Right cardiac atrium (tissue), 5 donors: Measurements from ENCODE around the gene LY6G5C. TPM values are rescaled to one million over a fixed set of nuclear protein-coding genes. Genes with fewer than 3 reads are reported as not detected.
A peak's percentile ranks its signal among the peaks of the same experiment; 100 is the strongest.

Experiments
- ATAC-seq, 2 donors: fragments of 200-7000 bp; cut with Tn5 transposase; one replicate each; pipeline versions ENCODE4 v1.8.0 to v1.9.1; 2020; ENCODE audit warnings: moderate library complexity in 2 of 2, mild to moderate bottlenecking in 1 of 2
- DNase-seq, 3 donors: peaks; one replicate each; pipeline ENCODE4 v3.0.0-alpha.2; 2020
- H3K27ac ChIP-seq: one replicate; pipeline ENCODE4 v1.5.1; 2013; ENCODE audit warnings: mild to moderate bottlenecking, low read length, control low read depth, moderate library complexity
- H3K27me3 ChIP-seq: one replicate; pipeline ENCODE4 v1.6.1; 2013; ENCODE audit not compliant: control insufficient read depth, insufficient read depth
- H3K4me1 ChIP-seq: one replicate; pipeline ENCODE4 v1.6.1; 2013; ENCODE audit warnings: low read length; ENCODE audit not compliant: control insufficient read depth, insufficient read depth
- H3K4me3 ChIP-seq: one replicate; pipeline ENCODE4 v1.5.1; 2013; ENCODE audit warnings: low read length, control low read depth
- H3K9me3 ChIP-seq: one replicate; pipeline ENCODE4 v1.6.1; 2013; ENCODE audit warnings: low read length; ENCODE audit not compliant: control insufficient read depth
- WGBS: extraction: QIAGEN DNeasy Blood & Tissue Kit; methylation state at CpG from one replicate; pipeline ENCODE4 v1.1.7; 2013; 5-methylcytosine and 5-hydroxymethylcytosine counted together
- intact Hi-C, 4 donors: fragments of 100-400 bp; cut with DNase I; formaldehyde crosslinking; loops; one replicate each; pipeline versions ENCODE4 v1.11.0 to v1.14.0; 2022 to 2023
- polyA plus RNA-seq: library from polyadenylated mRNA; stranded (reverse); fragments of 200-250 nt; gene quantifications from one replicate; pipeline ENCODE4 v1.2.3, GENCODE V29; 2013
- total RNA-seq, 4 donors: library from RNA; stranded (reverse); fragmentation: NEBNext Ultra II Directional; extraction: Animal tissue kit (Norgen Biotek cat#: 25700); gene quantifications; one replicate each; pipeline ENCODE4 v1.2.1, GENCODE V29; 2021
- donor health status: healthy with polysubstance abuse.
- donor health status: DM: no; HTN: yes; CAD: no.
- donor health status: DM: no; HTN: no; CAD: no.
- donor health status: DM: no; HTN: yes; CAD: no; lungs with severe emphysema.
- donor health status: DM: yes; HTN: yes; CAD: no.

The LY6G5C gene
- total and polyA plus RNA-seq, 5 donors: 2.1 to 5.0 (median 2.4) TPM

DNA sequence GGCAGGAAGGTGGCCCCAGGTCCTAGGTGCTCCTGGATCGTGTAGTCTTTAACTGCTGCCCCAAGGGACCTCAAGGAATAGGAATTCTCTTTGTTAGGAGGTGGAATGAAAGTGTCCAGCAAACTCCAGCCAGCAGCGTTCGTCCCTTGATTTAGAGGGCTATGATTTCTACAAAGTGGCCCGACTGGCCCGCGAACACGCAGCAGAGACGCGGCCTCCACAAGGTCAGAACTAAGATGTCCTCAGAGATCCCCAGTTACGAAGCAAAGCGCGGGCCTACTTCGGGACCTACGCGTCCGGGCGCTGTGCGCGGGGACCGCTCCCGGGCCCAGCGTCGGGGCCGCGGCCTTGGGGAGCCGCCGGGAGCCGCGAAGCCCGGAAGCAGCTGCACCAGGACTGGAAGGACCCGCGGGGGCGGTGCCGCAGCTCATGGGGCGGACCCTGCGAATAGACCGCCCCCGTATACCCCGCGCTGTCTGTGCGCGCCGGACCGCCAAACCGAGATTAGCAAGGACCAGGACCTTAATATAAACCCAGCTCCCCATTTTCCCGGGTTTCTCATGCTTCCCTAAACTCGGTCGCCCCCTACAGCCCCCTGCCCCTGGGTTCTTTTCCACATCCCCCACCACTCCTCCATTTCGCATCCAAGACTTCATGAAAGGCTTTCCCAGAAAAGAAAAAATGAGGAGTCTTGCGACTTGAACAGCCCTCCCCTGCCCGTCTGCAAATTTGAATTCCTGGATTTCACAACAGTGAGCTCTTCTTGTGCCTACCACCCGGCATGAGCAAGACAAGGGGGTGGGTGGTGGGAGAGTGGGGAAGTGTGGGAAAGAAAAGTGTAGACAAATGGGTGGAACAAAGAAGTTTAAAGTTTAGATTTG, 20.2 kb downstream of the LY6G5C start, which contains the start of gene C6orf47:
Gene C6orf47, minus strand, starts transcription at position 398 of the 881 bp plus-strand sequence. CDS start 831 bp downstream, outside the sequence.
- Histone ChIP-seq H3K9me3 (no peaks in the 10 kb centered on the region), H3K4me3 (peak within 1 kb of the TSS; percentile 90), H3K27me3 (no peaks in the 10 kb centered on the region), H3K4me1 (peaks cover 14% of the 10 kb centered on the region), H3K27ac (peak within 1 kb of the TSS; percentile 90)
- DNase-seq (peak; percentile 91 to 96 (median 95)), ATAC-seq (peak; percentile 83 to 88)
- under 1% methylated on average over 52 of the region's 52 CpGs for WGBS
- intact Hi-C loops: loop anchor here in 1 of 4 donors (5.0 to 10.0 kb wide), 2 partner anchors 113 to 1314 kb away; partner anchors contain the start of genes ATP6V1G2 and NFKBIL1

DNA sequence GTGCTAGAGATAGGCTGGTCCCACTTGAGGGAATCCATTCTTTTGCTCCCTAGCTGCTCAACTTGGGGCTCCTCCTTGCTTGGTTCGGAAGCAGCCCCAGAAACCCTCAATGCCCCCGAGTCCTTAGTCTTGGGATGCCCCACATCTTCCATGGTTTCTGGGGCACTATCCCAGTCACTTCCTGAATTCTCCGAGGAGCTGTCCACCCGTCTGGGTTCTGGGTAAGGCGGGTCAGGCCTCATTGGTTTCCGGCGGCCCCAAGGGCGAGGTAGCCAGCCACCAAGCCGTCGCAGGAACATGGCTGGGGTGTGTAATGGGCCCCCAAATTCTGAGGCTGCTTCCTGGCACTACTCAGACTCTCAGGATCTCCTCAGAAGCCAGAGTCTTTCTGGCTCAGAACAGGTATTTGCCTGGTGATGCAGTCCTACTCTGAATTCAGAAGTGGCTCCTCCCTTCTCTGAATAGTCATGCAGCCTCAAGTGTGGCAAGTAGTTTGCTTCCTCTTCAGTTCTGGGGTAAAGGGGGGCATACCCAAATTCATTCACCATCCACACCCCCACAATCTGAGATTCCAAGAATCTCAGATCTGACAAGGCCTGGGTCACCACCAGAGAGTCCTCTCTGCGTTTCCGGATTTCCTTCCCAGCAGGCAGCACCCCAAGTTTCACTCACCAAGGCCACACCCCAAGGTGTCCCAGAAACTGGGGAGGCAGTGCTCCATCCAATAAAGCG, 21.1 kb downstream of the LY6G5C start:
- Histone ChIP-seq H3K27ac (peak overlapping the region; percentile 90), H3K4me3 (peak overlapping the region; percentile 90), H3K9me3 (no peaks in the 10 kb centered on the region), H3K4me1 (peaks cover 14% of the 10 kb centered on the region), H3K27me3 (no peaks in the 10 kb centered on the region)
- WGBS: 19% methylated on average over 13 of the region's 13 CpGs
- ATAC-seq (peak in 1 of 2 donors; percentile 4), DNase-seq (no peak)
- intact Hi-C loops: loop anchor here in 1 of 4 donors (5.0 to 10.0 kb wide), 2 partner anchors 113 to 1315 kb away; partner anchors contain the start of genes ATP6V1G2 and NFKBIL1

DNA sequence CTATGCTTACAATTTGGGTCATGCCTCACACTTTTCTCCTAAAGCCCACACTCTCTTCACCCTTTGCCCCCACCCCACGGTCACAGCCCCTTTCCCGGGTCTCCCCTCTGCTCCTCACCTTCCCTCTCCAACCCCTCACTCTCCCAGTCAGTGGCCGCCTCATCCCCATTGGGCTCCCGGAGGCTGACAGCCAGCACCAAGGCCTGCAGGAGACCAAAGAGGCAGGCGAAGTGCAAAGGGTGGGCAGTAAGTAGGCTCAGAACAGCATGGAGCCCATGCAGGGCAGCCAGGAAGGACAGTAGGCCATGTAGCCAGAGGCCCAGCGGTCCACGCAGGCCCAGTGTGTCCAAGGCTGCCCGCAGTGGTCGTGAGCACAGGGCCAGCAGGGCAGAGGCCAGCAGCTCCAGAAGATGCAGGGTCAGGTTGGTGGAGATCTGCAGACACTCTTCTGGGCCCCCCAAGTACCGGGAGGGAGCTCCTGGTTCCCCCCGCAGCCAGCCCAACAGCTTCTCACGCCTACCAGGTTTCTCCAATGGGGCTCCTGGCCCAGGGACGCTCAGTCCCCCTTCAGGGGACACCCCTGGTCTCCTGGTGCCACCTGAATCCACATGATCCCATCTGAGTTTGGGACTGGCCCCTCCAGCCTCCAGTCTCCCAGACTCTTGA, 21.8 kb downstream of the LY6G5C start:
- intact Hi-C loops: no loop called here
- Histone ChIP-seq H3K9me3 (no peaks in the 10 kb centered on the region), H3K4me1 (peaks cover 14% of the 10 kb centered on the region), H3K27ac (no peak overlapping the region), H3K27me3 (no peaks in the 10 kb centered on the region), H3K4me3 (peak overlapping the region; percentile 90)
- ATAC-seq (no peak), DNase-seq (no peak)
- WGBS: 84% methylated on average over 13 of the region's 13 CpGs

DNA sequence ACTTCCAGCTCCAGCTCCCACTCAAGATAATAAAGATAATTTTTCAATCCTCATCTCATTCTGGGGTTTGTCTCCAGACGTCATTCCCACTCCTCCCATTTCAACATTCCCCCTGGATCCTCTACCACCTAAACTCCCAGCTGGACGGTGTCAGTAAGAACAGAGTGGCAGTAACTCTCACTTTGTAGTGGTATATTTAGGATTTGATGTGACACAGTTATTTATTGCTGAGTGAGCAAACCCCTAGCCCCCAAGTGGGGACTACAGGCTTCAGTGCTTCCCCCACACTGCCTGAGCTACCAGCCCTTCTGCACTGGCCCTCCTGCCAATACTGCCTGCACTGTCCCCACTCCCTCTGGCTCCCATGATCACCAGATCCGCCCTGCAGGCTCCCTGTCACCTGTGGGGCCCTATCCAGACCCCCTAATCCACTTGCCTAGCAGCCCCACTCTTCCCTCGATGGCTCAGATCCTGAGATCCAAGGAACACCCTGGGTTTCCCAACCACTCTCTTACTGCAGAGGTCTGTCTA, 22.6 kb downstream of the LY6G5C start:
- intact Hi-C loops: no loop called here
- Histone ChIP-seq H3K4me3 (no peak overlapping the region), H3K27me3 (no peaks in the 10 kb centered on the region), H3K9me3 (no peaks in the 10 kb centered on the region), H3K27ac (no peak overlapping the region), H3K4me1 (peaks cover 14% of the 10 kb centered on the region)
- DNase-seq (no peak), ATAC-seq (no peak)
- 77% methylated on average over 4 of the region's 4 CpGs for WGBS

DNA sequence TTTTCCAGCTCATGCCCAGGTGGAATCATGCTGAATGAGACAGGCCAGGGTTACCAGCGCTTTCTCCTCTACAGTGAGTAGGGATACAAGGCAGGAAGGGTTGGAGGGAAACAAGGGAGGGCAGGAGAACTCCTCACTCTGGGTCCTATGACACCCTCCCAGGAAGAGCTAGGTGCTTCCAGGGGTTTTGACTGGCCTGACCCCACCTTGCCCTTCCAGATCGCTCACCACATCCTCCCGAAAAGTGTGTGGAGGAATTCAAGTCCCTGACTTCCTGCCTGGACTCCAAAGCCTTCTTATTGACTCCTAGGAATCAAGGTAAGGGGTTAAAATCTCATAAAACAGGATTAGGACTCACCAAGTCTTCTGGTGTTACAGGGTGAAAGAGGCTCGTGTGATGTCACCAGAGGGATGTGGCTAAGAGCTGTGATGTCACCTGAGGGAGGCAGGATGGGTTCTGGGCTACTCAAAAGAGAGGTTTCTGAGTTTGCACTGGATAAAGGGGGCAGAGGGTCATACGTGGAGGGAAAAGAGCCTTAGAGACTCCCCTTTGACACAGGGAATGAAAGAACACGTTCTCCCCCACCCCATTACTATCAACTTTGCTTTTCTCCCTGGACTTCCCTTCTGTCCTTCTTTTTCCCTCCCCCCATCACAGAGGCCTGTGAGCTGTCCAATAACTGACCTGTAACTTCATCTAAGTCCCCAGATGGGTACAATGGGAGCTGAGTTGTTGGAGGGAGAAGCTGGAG, 23.3 kb downstream of the LY6G5C start:
- intact Hi-C loops: no loop called here
- Histone ChIP-seq H3K27me3 (no peaks in the 10 kb centered on the region), H3K4me1 (peaks cover 14% of the 10 kb centered on the region), H3K9me3 (no peaks in the 10 kb centered on the region), H3K27ac (no peak overlapping the region), H3K4me3 (no peak overlapping the region)
- DNase-seq (no peak), ATAC-seq (no peak)
- WGBS: 68% methylated on average over 6 of the region's 6 CpGs

DNA sequence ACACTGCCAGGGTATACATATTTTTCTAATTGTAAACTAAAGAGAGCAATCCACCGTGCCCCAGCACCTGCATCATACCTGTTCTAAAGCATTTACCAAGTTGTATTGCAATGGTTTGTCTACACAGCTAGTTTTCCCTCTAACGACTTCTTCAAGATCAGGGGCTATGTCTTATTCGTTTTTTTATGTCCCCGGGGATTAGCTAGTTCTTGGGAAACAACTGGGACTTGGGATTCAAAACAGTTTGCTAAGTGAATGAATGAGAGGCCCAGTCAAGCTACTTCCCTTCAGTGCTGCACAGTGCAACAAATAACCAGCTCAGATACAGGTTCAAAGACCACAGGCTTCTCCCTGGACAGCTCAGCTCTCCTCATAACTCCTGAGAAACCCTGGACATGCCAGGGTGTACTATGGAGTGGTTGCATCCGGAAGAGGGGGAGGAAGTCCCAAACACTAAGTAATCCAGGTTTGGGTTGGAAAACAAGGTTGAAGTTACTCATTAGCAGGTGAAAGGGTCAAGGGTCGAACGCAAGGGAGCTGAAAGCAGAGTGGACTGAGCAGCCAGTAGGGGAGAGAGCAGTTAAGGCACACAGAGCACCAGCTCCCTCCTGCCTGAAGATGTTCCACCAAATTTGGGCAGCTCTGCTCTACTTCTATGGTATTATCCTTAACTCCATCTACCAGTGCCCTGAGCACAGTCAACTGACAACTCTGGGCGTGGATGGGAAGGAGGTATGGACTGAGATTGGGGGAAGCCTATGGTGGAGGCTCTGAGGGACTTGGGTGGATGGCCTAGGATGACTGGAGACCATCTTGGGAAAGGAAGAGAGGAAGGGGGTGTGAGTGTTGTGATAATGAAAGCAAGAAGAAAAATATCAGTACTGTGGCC, 25.3 kb downstream of the LY6G5C start, which contains the start of gene APOM:
Gene APOM, plus strand, starts transcription at position 546 of the 889 bp plus-strand sequence. Its CDS starts 73 bp downstream, at position 619.
- no peak for DNase-seq
- H3K4me1 ChIP-seq: peaks cover 21% of the 10 kb centered on the region
- no peaks in the 10 kb centered on the region for H3K9me3 ChIP-seq
- H3K27me3 ChIP-seq: no peaks in the 10 kb centered on the region
- H3K4me3 ChIP-seq: no peak within 1 kb of the TSS
- WGBS: 81% methylated on average over 8 of the region's 8 CpGs
- no peak within 1 kb of the TSS for H3K27ac ChIP-seq
- intact Hi-C loops: no loop called here
- no peak for ATAC-seq

DNA sequence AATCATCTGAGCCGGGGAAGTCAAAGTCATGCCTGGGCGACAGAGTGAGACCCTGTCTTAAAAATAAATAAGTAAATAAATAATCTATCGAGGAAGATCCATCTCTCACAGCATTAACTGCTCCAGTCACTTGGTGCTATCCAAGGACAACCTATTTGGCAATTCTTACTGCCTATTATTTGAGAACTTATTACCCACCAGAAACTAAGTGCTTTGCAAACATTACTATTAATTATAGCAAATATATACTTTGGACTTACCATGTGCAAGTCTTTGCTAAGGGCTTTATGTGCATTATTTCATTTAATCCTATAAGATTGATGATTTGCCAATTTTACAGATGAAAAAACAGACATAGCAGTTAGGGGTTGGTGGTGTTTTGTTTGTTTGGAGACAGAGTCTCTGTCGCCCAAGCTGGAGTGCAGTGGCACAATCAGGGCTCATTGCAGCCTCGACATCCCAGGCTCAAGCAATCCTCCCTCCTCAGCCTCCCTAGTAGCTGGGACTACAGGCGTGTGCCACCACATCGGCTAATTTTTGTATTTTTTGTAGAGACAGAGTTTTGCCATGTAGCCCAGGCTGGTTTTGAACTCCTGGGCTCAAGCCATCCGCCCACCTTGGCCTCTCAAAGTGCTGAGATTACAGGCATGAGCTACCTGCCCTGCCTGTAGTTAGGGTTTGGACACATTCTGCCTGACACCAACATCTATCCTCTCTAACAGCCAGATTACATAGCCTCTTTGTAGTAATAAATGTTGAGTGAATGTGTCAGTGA, 26.1 kb downstream of the LY6G5C start:
- DNase-seq: no peak
- Histone ChIP-seq H3K4me3 (no peak overlapping the region), H3K27me3 (no peaks in the 10 kb centered on the region), H3K4me1 (peaks cover 21% of the 10 kb centered on the region), H3K9me3 (no peaks in the 10 kb centered on the region), H3K27ac (no peak overlapping the region)
- intact Hi-C loops: no loop called here
- no peak for ATAC-seq
- 94% methylated on average over 8 of the region's 8 CpGs for WGBS

DNA sequence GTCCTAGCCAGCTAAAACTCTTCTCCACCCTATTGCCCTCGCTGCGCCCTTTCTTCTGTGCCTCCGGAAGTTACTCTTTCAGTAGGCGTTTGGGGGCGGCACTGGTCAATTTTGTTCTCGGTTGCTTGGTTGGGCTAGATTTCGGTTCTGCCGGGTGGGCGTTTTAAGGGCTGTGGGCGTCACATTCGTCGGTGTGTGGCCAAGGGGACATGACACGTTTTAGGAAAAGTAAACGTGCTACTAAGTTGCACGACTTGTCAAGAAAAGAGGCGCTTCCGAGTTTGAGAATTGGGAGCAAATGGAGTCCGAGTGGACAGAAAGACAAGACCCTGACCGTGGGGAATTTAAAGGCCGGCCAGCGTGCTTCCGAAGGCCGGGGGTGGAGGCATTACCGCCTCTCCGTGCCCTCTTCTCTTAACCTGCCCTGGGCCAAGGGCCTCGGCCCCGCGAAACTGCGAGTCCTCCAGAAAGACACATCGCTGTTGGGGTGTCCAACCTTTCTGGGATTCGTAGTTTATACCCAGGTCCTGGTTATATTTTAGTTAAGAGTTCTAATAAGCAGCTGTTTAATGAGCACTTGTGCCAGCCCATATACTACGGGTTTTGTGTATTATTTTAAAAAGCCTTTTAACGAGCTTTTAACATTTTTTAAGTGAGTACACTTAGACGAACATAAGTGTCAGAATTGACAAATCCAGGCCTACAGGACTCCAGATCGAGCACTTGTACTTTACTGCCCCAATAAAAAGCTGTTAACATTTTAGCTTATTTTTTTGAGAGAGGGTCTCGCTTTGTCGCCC, 27.7 kb downstream of the LY6G5C start:
- no peaks in the 10 kb centered on the region for H3K9me3 ChIP-seq
- DNase-seq (peak; percentile 89 to 94 (median 91)), ATAC-seq (peak; percentile 82 to 84)
- H3K27ac ChIP-seq: peak overlapping the region; percentile 97
- H3K4me3 ChIP-seq: peak overlapping the region; percentile 73
- intact Hi-C loops: no loop called here
- no peaks in the 10 kb centered on the region for H3K27me3 ChIP-seq
- 10% methylated on average over 37 of the region's 37 CpGs for WGBS
- peaks cover 10% of the 10 kb centered on the region for H3K4me1 ChIP-seq
